OCI-LY7 (cell line): Measurements from ENCODE around the gene CD37.

Source experiments
- CTCF ChIP-seq: fragments of 200-600 bp; sonication (generic); conservative IDR thresholded peaks from 2 replicates; pipeline ENCODE4 v1.5.1; 2014; ENCODE audit warnings: mild to moderate bottlenecking, antibody characterized with exemption, low read length, moderate library complexity, mixed read lengths
- EZH2phosphoT487 ChIP-seq: fragments of 200-600 bp; sonication (generic); IDR thresholded peaks from 2 replicates; pipeline ENCODE4 v1.6.1; 2018; ENCODE audit warnings: low read depth, borderline replicate concordance, mild to moderate bottlenecking, mixed run types, antibody characterized with exemption, low read length, moderate library complexity, mixed read lengths

- TF ChIP-seq CTCF, result 0 out of 2 replicates have a peak, but pooled peaks have one; percentile 13
- no peak for TF ChIP-seq EZH2phosphoT487
These were observed 3.6 kb downstream of the CD37 start for GRCh38 chr19:49338691-49339300.
